Neural progenitor cell (in vitro differentiated cells): ENCODE measurements around the gene SLC66A3.

Source experiments
- EZH2 ChIP-seq: fragments of 200-600 bp; sonication (generic); IDR thresholded peaks from 2 replicates; pipeline ENCODE4 v1.6.1; 2017; ENCODE audit warnings: antibody characterized with exemption, mild to moderate bottlenecking, moderate library complexity
- TF ChIP-seq, protein P1 (sequence below): fragments of 200-600 bp; sonication (generic); IDR thresholded peaks from 2 replicates; pipeline ENCODE4 v1.5.1; 2017; ENCODE audit warnings: antibody characterized with exemption, mild to moderate bottlenecking

GRCh38 chr2:11134349-11134748 is 20.9 kb upstream of the SLC66A3 start:
- TF ChIP-seq, protein P1, sequence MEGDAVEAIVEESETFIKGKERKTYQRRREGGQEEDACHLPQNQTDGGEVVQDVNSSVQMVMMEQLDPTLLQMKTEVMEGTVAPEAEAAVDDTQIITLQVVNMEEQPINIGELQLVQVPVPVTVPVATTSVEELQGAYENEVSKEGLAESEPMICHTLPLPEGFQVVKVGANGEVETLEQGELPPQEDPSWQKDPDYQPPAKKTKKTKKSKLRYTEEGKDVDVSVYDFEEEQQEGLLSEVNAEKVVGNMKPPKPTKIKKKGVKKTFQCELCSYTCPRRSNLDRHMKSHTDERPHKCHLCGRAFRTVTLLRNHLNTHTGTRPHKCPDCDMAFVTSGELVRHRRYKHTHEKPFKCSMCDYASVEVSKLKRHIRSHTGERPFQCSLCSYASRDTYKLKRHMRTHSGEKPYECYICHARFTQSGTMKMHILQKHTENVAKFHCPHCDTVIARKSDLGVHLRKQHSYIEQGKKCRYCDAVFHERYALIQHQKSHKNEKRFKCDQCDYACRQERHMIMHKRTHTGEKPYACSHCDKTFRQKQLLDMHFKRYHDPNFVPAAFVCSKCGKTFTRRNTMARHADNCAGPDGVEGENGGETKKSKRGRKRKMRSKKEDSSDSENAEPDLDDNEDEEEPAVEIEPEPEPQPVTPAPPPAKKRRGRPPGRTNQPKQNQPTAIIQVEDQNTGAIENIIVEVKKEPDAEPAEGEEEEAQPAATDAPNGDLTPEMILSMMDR, result no peak
- no peak for TF ChIP-seq EZH2
